Measurements from ENCODE around the gene CDC34. TPM values are rescaled to one million over a fixed set of nuclear protein-coding genes. Genes with fewer than 3 reads are reported as not detected.

CDC34 gene, protein sequence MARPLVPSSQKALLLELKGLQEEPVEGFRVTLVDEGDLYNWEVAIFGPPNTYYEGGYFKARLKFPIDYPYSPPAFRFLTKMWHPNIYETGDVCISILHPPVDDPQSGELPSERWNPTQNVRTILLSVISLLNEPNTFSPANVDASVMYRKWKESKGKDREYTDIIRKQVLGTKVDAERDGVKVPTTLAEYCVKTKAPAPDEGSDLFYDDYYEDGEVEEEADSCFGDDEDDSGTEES
- total RNA-seq = 87.6 and 161 TPM in 2 replicates

DNA sequence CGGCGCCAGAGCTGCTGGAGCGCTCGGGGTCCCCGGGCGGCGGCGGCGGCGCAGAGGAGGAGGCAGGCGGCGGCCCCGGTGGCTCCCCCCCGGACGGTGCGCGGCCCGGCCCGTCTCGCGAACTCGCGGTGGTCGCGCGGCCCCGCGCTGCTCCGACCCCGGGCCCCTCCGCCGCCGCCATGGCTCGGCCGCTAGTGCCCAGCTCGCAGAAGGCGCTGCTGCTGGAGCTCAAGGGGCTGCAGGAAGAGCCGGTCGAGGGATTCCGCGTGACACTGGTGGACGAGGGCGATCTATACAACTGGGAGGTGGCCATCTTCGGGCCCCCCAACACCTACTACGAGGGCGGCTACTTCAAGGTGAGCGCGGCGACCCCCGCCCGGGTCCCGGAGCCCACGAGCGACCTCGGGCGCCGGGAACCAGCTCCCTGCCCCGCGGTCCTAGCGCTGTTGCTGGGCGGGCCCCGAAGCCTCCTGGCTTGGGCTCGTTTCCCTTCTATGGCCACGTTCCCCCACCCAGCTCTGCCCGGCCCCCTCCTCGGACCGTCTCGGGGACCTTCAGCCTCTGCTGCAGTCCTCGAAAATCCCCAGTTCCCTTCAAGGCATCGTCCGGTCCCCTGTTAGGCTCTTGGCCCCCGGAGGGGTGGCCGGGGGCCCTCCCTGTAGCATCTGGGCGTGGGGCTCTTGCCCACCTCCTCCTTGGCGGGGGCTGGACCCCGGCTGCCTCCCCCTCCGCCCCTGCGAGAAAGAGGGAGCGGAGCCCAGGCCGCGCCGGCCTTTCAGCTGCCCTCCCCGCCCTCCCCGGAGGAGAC is at the start of gene CDC34:
Gene CDC34 (plus strand): TSS at position 8 of the 808 bp plus-strand sequence. CDS start 172 bp downstream, at position 180.

DNA sequence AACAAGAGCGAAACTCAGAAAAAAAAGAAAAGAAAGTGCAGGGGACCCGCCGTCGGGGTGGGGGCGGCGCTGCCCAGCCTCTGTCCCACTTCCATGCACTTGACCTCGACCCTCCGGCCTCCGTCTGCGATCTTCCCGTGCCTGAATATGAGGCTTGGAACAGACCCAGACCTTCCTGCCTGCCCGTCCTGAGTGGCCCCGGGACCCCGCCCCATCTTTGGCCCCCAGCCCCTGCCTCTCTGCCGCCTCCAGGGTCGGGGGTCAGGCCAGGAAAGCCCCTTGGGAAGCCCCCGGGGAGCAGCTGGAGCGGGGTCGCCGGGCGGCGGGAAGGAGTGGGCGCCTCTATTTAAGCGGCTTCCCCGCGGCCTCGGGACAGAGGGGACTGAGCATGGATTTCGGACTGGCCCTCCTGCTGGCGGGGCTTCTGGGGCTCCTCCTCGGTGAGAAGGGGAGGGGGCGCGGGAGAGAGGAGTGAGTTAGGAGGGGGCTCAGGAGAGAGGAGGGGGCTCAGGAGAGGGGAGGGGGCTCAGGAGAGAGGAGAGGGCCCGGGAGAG is 35.4 kb upstream of the CDC34 start, which contains the start of gene MADCAM1:
Gene MADCAM1 (plus strand): TSS at position 375 of the 554 bp plus-strand sequence. CDS start 14 bp downstream, at position 389.

DNA sequence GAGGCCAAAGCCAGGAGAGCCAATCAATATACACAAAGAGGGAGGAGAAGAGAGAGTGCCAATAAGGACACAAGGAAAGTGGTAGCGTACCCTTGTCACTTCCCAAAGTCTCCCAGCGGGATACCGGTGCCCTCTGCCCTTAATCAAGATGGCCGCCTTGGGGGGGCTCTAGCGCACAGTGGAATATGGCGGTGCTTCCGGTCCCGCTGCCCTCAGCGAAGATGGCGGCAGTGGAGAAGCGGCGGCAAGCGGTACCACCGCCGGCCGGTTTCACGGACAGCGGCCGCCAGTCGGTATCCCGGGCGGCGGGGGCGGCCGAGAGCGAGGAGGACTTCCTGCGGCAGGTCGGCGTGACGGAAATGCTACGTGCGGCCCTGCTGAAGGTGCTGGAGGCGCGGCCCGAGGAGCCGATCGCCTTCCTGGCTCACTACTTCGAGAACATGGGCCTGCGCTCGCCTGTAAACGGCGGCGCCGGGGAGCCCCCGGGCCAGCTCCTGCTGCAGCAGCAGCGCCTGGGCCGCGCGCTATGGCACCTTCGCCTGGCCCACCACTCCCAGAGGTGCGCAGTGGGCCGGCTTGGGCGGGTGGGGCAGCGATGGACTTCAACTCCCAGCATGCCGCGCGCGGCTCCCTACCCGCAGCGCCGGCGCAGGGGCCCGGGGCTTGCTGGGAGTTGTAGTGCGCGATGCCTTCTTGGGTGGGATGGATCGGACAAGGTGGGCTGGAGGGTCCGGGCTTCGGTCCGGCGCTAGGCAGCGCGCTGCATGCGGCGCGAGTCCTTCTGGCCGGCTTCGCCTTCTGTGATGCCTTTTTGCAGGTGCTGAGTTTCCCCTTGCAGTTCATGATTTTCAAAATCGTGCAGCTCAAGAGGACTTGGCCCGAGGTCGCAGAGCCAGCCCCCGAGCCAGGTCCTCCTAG is 24.0 kb upstream of the CDC34 start, which contains the start of gene TPGS1:
Gene TPGS1 (plus strand): TSS at position 212 of the 918 bp plus-strand sequence. CDS start 10 bp downstream, at position 222.

DNA sequence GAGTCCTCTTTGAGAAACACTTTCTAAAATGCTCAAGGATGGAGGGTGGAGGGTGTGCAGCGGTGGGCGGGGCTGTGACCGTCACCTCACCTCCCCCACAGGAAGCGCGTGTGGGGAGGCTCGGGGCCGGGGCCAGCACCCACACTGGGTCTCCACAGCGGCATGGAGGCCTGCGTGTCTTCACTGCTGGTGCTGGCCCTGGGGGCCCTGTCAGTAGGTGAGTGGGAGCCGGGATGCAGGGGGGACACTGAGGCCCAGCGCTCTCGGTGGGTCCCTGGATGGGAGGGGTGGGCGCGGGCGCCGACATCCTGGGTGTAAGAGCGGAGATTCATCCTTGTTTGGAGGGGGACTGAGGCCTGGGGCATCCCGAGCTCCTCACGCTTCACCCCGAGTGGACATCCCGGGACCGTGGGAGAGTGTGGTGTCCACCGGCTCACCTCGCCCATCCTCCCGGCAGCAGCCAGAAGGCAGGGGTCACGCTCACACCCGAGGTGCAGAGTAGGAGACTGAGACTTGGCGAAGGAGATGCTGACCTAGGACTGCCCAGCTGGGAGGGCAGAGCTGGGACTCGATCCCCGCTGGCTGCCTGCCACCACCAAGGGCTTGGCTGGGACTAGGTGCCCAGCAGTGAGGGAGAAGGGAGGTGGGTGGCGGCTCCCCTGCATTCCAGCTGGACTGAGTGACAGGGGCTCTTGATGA is 12.5 kb downstream of the CDC34 start, which contains the start of gene GZMM:
Gene GZMM (plus strand): TSS at position 144 of the 699 bp plus-strand sequence. CDS start 19 bp downstream, at position 163.

DNA sequence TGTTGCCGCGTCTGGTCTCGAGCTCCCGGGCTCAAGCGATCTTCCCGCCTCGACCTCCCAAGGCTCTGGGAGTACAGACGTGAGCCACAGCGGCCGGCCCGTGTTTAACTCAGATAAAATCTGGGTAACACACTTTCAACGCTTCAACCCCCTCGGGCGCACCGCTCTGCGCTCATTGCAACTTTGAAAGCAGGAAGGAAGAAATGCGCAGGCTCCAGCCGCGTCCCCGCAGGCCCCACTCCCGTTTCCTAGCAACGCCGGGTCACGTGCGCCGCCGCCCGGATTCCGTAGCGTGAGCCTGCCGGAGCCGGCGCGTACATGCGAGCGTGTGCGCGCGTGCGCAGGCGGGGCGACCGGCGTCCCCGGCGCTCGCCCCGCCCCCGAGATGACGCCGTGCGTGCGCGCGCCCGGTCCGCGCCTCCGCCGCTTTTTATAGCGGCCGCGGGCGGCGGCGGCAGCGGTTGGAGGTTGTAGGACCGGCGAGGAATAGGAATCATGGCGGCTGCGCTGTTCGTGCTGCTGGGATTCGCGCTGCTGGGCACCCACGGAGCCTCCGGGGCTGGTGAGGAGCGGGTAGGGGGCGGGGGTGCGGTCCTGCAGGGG is 40.7 kb downstream of the CDC34 start, which contains the start of gene BSG:
Gene BSG (plus strand): TSS at position 457 of the 603 bp plus-strand sequence. CDS start 39 bp downstream, at position 496.

DNA sequence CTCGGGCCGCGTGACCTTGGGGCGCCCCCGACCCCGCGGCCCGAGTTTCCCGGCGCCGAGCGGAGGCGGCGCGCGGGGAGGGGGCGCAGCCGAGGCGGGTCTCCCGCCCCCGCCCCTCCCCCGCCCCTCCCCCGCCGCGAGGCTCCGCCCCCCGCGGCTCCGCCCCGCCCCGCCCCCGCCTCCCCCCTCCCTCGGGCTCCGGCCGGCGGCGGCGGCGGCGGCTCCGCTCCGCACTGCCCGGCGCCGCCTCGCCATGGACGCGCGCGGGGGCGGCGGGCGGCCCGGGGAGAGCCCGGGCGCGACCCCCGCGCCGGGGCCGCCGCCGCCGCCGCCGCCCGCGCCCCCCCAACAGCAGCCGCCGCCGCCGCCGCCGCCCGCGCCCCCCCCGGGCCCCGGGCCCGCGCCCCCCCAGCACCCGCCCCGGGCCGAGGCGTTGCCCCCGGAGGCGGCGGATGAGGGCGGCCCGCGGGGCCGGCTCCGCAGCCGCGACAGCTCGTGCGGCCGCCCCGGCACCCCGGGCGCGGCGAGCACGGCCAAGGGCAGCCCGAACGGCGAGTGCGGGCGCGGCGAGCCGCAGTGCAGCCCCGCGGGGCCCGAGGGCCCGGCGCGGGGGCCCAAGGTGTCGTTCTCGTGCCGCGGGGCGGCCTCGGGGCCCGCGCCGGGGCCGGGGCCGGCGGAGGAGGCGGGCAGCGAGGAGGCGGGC is 58.3 kb downstream of the CDC34 start, which contains the start of gene HCN2:
Gene HCN2 (plus strand): TSS at position 189 of the 703 bp plus-strand sequence. CDS start 65 bp downstream, at position 254.

Other genes with a start within 250 kb of the CDC34 start
- gene PLPP2, start 240.4 kb upstream of the CDC34 start, total RNA-seq = 45.5 and 91.3 TPM in 2 replicates
- 17.4 and 27.2 TPM in 2 replicates for gene MIER2, start 187.0 kb upstream of the CDC34 start, total RNA-seq
- 0.21 and 0.34 TPM in 2 replicates for gene C2CD4C, start 122.6 kb upstream of the CDC34 start, total RNA-seq
- 0.34 and 3.3 TPM in 2 replicates for gene SHC2, start 70.7 kb upstream of the CDC34 start, total RNA-seq
- gene MADCAM1, start 35.3 kb upstream of the CDC34 start, total RNA-seq = 0.14 TPM in 1 of 2 replicates, not detected in the other
- 10.0 and 13.0 TPM in 2 replicates for gene TPGS1, start 24.3 kb upstream of the CDC34 start, total RNA-seq
- gene GZMM, start 12.3 kb downstream of the CDC34 start, total RNA-seq = not detected in 2 replicates
- 500 and 542 TPM in 2 replicates for gene BSG, start 40.8 kb downstream of the CDC34 start, total RNA-seq
- gene HCN2, start 58.1 kb downstream of the CDC34 start, total RNA-seq = 0.34 and 1.3 TPM in 2 replicates
- gene POLRMT, start 101.8 kb downstream of the CDC34 start, total RNA-seq = 38.8 and 40.7 TPM in 2 replicates
- gene FGF22, start 108.1 kb downstream of the CDC34 start, total RNA-seq = not detected in 2 replicates
- 40.3 and 49.2 TPM in 2 replicates for gene RNF126, start 131.5 kb downstream of the CDC34 start, total RNA-seq
- 96.0 and 177 TPM in 2 replicates for gene FSTL3, start 144.6 kb downstream of the CDC34 start, total RNA-seq
- not detected in 2 replicates for gene PRSS57, start 163.7 kb downstream of the CDC34 start, total RNA-seq
- 0.34 and 23.0 TPM in 2 replicates for gene PALM, start 177.2 kb downstream of the CDC34 start, total RNA-seq
- gene MISP, start 219.4 kb downstream of the CDC34 start, total RNA-seq = 55.5 and 95.0 TPM in 2 replicates